Measurements from ENCODE around the gene ABCA2. TPM values are rescaled to one million over a fixed set of nuclear protein-coding genes. Genes with fewer than 3 reads are reported as not detected.
A peak's percentile ranks its signal among the peaks of the same experiment; 100 is the strongest.

The ABCA2 gene
- total RNA-seq, 4 donors from 2014 or later, result 13.5 to 24.3 (median 19.3) TPM

DNA sequence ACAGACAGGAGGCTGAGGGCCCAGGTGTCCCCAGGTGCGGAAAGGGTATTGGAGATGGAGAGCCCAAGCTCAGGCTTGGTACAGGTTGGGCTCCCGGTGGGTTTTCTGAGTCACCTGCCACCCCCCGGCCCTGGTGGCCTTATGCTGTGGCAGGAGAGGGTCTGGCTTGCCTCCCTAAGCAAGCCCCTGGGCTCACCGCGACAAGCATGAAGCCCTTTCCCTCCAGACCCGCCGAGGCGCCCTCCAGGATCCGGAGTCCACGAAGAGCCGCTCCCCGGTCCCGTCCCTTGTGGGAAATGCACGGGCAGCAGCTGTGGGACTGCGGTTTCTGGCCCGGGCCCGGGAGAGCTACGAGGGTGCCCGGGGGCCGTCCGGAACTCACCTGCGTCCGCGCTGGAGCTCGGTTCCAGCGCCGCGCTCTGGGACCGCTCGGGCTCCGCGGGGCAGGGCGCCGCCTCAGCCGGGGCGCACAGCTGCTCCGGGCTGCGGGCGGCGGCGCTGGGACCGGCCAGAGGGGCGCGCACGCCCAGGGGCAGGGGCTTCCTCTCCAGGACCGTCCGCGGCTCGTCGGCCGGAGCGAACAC is 41.6 kb upstream of the ABCA2 start:
- H3K27me3 ChIP-seq, result peaks cover 34% of the 10 kb centered on the region
- TF ChIP-seq POLR2A (IDR thresholded peaks at IDR 0.05) (no peak), EP300 (IDR thresholded peaks at IDR 0.05) (no peak), POLR2AphosphoS5 (IDR thresholded peaks at IDR 0.05) (no peak)
- TF ChIP-seq, protein P1, sequence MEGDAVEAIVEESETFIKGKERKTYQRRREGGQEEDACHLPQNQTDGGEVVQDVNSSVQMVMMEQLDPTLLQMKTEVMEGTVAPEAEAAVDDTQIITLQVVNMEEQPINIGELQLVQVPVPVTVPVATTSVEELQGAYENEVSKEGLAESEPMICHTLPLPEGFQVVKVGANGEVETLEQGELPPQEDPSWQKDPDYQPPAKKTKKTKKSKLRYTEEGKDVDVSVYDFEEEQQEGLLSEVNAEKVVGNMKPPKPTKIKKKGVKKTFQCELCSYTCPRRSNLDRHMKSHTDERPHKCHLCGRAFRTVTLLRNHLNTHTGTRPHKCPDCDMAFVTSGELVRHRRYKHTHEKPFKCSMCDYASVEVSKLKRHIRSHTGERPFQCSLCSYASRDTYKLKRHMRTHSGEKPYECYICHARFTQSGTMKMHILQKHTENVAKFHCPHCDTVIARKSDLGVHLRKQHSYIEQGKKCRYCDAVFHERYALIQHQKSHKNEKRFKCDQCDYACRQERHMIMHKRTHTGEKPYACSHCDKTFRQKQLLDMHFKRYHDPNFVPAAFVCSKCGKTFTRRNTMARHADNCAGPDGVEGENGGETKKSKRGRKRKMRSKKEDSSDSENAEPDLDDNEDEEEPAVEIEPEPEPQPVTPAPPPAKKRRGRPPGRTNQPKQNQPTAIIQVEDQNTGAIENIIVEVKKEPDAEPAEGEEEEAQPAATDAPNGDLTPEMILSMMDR (IDR thresholded peaks at IDR 0.05), result no peak
- no peaks in the 10 kb centered on the region for H3K36me3 ChIP-seq
- H3K4me1 ChIP-seq, result peaks cover 0 to 26% (median 0%) of the 10 kb centered on the region in 3 donors
- no CpG with 5 or more reads among the region's 52 CpGs for WGBS, 2 donors (ENCODE audit: low coverage in 1 of 2)
- peak overlapping the region in 1 of 2 donors; percentile 49 for H3K4me3 ChIP-seq
- no peaks in the 10 kb centered on the region for H3K9me3 ChIP-seq
- no peak overlapping the region for H3K27ac ChIP-seq
- ATAC-seq, result no peak

DNA sequence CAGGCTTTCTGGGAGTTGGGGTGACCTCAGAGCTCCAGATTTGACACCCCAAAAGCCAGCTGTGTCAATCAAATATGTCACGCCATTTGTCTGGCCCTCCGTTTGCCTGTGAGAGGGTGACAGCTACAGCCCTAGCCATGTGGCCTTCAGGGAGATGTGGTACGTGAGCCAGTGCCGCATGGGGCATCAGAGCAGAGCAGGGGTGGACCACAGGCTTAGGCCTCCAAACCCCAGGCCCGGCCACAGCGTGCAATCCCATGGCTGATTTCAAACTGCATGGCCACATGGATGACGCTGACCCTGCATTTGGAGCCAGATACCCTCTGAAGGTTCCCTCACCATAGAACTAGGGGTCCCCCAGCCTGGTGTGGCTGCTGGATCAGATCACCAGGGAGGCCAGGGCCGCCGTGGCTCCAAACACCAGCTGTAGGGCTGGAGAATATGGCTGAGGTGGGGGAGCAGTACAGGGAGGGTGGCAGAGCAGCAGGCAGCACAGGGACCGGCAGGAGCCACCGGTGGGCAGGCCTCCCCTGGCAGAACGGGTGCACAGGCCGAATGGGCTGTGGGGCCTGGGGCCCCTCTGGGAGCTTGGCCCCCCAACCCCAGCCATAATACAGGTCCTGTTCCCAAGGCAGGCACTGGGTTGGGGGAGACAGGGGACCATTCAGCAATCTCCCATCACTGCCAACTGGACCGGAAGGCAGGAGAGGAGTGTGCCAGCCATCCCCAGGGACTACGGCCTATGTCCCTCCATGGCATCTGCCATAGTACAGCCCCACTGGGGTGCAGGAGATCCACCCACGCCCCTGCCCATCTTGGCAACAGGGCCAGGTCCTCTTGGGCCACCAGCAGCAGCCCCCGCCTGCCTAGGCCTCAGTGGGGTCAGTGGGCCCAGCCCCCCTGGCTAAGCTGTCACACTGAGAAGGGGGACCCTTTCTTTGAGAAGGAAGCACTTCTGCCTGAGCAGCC is 40.8 kb upstream of the ABCA2 start:
- Histone ChIP-seq H3K4me1 (peaks cover 0 to 33% (median 4%) of the 10 kb centered on the region in 3 donors), H3K36me3 (no peaks in the 10 kb centered on the region), H3K27ac (no peak overlapping the region), H3K4me3 (no peak overlapping the region), H3K9me3 (no peaks in the 10 kb centered on the region), H3K27me3 (peaks cover 40% of the 10 kb centered on the region)
- TF ChIP-seq POLR2AphosphoS5 (IDR thresholded peaks at IDR 0.05), result no peak
- TF ChIP-seq, protein P1 (IDR thresholded peaks at IDR 0.05), result no peak
- TF ChIP-seq EP300 (IDR thresholded peaks at IDR 0.05), result no peak
- TF ChIP-seq POLR2A (IDR thresholded peaks at IDR 0.05), result no peak
- 80 to 82% methylated on average over 1 to 2 of the region's 17 CpGs for WGBS, 2 donors (ENCODE audit: low coverage in 1 of 2)
- ATAC-seq, result no peak

DNA sequence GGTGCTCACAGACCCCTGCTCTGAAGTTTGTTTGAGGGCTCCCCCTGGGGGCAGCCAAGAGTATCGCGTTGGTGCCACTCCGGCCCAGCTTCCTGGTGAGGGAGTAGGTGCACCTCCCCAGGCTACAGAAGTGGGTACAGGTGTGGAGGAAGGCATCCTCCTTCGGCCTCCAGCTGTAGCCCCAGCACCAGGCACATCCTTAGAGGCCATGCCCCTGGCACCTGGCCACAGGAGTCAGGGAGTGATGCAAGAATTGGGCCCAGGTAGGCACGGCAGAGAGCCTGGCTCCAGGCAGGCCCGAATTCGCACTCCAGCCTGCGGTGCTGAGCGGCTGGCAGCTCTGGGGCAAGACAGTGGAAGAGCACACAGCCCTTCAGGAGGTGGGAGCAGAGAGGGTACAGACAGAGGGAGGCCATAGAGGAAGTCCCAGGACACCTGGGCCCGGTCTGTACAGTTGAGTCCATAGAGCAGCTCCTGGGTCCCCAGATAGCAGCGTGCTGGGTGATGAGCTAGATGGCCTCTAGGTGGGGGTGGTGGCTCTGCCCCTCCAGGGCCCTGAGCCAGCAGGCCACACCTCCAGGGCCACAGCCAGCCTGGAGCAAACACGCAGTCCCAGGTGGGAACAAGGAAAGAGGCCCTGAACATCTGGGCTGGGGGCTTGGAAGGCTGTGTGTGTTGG is 40.0 kb upstream of the ABCA2 start:
- peak; percentile 48 for ATAC-seq
- Histone ChIP-seq H3K4me3 (no peak overlapping the region), H3K27ac (no peak overlapping the region), H3K9me3 (no peaks in the 10 kb centered on the region), H3K27me3 (peaks cover 48% of the 10 kb centered on the region), H3K36me3 (no peaks in the 10 kb centered on the region), H3K4me1 (peaks cover 0 to 36% (median 5%) of the 10 kb centered on the region in 3 donors)
- TF ChIP-seq POLR2AphosphoS5 (IDR thresholded peaks at IDR 0.05) (no peak), EP300 (IDR thresholded peaks at IDR 0.05) (no peak), POLR2A (IDR thresholded peaks at IDR 0.05) (no peak)
- TF ChIP-seq, protein P1 (IDR thresholded peaks at IDR 0.05), result peak in 3 of 4 experiments; percentile 80 to 87 (median 84)
- WGBS, 2 donors (ENCODE audit: low coverage in 1 of 2), result 7% methylated on average over 3 of the region's 12 CpGs; no CpG with 5 or more reads in 1 of the 2 donors

DNA sequence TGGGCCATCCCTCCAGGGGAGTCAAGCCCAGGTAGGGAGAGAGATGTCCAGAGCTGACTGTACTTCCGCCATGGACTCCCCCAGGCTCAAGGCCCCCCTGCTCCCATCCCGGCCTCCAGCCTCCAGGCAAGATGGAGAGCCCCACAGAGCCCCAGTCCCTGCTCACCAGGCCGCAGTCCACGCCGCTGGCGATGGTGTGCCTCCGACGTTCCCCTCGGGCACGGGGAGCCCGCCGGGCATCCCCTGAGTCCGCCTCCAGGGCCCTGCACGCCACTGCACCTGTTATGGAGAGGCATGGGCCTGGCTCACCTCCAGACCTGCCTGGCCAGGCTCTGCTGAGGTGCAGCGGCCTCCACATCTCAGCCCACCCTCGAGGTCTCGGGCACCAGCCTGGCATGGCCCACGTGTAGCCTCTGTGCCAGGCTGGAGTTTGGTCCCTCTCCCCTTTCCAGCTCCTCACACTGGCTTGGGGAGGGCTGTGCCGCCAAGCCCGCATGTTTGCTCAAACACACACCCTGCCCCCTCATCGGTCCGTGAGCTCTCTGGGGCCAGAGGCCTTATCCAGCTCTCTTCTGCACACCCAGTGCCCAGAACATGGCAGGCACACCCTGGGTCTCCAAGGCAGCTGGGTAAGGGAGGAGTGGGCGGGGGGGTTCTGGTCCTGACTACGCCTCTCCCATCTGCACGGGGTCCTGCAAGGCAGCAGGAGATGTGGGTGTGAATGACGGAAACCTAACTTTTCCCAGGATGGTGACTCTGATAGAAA is 38.2 kb upstream of the ABCA2 start:
- Histone ChIP-seq H3K4me1 (peaks cover 0 to 31% (median 5%) of the 10 kb centered on the region in 3 donors), H3K4me3 (no peak overlapping the region), H3K36me3 (no peaks in the 10 kb centered on the region), H3K9me3 (no peaks in the 10 kb centered on the region), H3K27me3 (peaks cover 49% of the 10 kb centered on the region), H3K27ac (no peak overlapping the region)
- ATAC-seq, result no peak
- WGBS, 2 donors (ENCODE audit: low coverage in 1 of 2), result 84% methylated on average over 13 of the region's 26 CpGs; no CpG with 5 or more reads in 1 of the 2 donors
- TF ChIP-seq EP300 (IDR thresholded peaks at IDR 0.05) (no peak), POLR2AphosphoS5 (IDR thresholded peaks at IDR 0.05) (no peak), POLR2A (IDR thresholded peaks at IDR 0.05) (no peak)
- TF ChIP-seq, protein P1 (IDR thresholded peaks at IDR 0.05), result no peak
